Jurkat, Clone E6-1 (cell line): ENCODE measurements around the gene RUNX1.

ENCODE experiments used
- DNase-seq: peaks from one replicate; pipeline ENCODE4 v3.0.0-alpha.2; 2011; ENCODE audit warnings: low read depth, low spot score
- H3K4me3 ChIP-seq: 2 replicates; pipeline ENCODE4 v1.5.1; 2011; ENCODE audit warnings: mild to moderate bottlenecking, low read length, control low read depth, moderate library complexity

Gene RUNX1

DNA sequence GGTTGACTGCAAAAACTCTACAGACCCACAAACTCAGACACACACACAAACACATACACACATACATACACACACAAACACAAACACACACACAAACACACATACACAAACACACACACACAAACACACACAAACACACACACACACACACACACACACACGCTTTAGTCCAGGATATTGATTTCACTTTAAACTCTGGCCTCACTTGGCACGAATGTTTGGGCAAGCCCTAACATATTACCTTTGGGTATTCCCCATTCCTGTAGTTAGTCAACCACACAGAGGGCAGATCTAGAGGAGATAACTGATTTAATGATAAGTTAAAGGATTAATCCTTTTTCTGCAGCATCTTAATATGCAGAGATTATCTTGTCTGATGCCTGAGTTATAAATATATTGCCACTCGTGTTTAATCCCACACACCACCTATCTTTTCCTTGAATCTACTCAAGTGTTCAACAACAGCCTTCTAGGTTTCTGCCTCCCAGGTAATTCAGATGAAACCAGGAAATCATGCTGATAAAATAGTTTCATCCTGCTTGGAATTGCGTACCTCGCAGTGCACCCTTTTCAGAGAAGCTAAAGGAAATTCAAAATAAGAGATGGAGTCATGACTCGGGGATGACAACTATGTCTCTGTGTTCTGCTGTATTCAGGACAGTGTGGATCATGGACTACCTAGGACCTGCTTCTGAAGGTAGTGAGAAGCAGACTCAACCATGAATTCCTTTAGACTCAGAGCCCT is 14.5 kb upstream of the RUNX1 start:
- H3K4me3 ChIP-seq = no peak overlapping the region
- no peak for DNase-seq

DNA sequence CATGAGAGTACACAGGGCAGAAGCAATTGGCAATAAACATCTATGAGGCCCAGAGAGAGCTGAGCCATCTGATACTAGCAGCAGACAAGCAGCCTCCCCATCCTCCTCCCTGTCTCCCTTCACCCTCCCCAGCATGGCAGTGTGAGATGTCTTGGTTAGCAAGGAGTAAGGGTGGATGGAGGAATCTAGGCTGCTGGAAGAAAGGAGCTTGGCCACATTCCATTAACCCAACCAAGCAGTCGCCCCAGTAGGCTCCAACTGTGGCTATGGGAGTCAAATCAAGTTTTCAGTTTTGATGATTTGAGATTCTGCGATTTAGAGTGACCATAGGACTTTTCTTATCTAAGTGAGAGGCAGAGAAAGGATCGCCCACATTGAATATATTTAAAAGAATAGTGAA is 12.9 kb upstream of the RUNX1 start:
- DNase-seq = no peak
- H3K4me3 ChIP-seq = no peak overlapping the region

DNA sequence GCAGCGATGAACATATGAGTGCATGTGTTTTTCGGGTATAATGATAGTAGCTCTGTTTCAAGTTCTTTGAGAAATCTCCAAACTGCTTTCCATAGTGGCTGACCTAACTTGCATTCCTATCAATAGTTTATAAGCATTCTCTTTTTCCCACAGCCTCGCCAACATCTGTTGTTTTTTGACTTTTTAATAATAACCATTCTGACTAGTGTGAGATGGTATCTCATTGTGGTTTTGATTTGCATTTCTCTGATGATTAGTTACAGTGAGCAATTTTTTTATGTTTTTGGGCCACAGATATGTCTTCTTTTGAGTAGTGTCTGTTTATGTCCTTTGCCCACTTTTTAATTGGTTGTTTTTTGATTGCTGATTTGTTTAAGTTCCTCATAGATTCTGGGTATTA is 10.6 kb upstream of the RUNX1 start:
- no peak for DNase-seq
- no peak overlapping the region for H3K4me3 ChIP-seq

DNA sequence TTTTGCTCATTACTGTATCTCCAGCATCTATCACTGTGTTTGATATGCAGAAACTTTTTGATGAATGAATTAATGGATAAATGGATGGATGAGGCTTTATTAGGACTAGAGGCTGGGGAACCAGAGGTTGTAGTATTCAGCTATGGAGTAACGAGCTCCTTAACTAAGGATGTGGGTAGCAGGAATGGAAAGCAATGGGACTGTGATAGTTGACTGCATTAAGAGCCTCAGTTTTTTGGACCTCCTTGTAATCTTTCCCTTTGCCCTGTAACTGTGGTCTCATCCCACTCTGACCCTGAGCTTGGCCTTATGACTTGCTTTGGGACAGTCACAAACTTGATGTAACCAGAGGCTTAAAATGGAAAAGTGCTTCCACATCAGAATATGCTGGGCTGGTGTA is 9.0 kb upstream of the RUNX1 start:
- no peak for DNase-seq
- no peak overlapping the region for H3K4me3 ChIP-seq

DNA sequence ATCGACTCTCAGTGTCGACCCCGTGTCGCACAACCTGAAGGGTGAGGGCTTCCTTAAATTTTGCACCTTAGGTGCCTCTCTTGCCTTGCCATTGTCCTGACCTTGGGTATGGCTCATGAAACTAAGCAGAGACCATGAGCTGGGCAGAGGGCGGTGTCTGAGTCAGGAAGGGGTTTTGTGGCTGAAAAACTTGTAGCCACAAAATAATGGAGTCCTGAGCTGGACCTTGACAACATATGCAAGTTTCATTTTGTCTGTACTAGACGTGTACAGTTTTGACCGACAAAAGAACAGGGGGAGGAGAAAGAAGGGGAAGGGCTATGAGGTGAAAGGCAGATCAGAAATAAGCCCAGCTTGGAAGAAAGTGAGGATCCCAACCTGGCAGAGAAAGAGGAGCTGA is 8.3 kb upstream of the RUNX1 start:
- H3K4me3 ChIP-seq = no peak overlapping the region
- no peak for DNase-seq

DNA sequence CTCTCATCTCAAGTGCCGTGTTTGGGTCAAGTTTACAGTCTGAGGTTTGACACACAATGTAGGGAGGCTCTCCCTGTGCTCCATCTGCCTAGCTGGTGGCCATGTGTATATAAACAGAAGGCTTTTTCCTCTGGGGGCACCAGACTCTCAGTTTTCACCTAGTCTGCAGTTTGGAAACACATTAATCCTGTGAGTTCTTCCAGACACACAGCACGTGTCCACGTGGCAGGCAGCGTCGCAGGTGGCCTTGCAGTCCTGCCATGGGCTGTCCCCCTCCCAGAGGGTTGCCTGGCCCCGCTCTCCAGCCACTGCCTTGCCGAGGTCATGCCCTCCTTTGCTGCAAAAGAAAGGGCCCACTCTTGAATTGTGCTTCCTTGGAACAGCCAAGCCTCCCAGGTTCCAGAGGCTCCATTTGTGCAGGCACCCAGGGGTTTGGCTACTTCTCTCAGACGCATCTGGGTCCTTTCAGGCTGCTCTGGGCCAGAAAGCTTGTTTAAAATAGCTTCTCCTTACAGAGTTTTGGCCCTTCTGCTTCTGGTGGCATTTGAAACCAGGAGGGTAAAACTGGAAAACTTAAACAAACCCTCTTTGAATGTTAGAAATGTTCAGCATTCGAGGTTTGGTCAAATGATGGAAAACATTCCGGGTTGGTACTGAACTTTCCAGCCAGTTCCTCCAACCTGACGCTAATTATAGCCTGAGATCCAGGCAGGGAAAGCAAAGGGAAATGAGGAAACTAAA is 4.4 kb upstream of the RUNX1 start:
- DNase-seq = no peak

DNA sequence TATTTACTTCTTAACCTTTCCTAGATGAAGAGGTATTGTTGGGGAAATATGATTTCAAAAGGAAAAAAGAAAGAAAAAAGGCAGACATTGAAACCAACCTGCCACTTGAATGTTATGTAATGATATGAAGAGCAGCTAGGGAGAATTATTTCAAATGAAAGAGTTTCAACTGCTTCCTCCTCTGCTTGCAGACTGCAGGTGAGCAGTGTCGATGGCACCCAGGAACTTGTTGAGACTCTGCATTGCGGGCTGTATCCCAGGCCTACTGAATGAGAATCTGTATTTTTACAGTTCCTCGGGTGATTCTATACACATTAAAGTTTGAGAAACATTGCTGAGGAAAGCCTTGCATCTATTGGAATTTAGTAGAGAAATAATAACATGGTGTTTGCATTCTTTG is 3.7 kb upstream of the RUNX1 start:
- DNase-seq = no peak

More for the DNA sequence above, 4.4 kb upstream of the RUNX1 start:
- H3K4me3 ChIP-seq = no peak overlapping the region

DNA sequence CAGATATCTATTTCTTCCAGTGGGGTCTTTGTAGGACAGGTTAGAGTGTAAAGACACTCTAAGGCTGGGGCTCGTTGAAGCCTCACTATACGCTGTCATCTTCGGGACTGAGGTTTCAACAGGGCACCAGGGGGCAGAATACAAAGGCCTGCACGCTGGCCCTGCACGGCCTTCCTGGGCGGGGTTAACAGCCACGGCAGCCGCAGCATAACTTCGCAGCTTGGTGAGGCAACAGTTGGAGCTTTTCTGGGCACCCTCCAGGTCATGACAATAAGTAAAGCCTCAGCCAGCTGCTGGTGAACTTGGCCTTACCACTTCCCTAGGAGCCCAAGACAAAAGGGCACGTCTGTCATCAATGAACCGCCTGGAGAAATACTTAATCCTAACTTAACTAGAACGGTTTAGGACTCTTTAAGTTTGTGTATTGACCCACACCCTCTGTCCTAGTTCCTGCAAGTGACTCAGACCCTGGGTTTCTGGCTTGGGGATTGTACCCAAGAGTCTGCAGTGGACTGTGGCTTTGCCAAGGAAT is 2.3 kb upstream of the RUNX1 start:
- peak overlapping the region; percentile 9 for H3K4me3 ChIP-seq
- peak; percentile 94 for DNase-seq

More for the DNA sequence above, 3.7 kb upstream of the RUNX1 start:
- no peak overlapping the region for H3K4me3 ChIP-seq

DNA sequence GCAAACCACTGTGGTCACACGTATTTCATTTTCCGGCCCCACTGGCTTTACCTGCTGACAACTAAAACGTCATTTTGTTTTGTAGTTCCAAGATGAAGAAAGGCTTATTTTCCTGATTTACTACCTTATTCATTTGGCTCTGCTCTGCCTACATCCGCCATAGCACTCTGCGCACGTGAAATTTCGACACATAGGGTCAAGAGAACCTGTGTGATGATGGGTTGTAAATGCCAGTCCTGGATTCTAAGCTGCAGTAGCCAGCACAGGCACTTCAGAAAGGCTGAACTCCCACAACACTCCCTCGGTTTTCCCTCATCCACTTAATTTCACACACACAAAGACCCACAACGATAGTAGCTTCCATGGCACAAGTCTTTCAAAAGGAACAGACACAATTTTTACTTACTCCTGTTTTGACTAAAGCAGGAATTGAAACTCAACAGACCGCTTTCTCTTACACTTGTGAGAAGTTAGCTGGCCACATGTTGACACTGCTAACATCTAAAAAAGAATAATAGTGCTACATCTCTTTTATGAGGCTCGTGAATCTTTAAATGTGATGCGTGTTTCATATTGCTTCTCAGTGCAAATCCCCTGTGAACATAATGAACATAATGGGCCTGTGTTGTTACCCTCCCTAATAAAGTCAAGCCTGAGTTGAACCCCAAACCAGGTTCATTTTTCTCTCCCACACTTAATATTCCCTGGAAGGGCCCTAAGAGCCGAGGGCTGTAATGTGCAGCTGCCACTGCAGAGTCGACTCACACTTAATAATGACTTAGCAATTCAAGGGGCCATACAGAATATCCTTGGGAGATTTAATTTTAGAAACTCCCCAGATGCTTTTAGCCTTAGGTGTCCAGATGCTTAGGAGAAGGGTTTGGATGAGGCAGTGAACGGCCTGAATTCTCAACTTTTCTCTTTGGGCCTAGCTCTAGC is 1.5 kb upstream of the RUNX1 start:
- DNase-seq = no peak
- peak overlapping the region; percentile 5; the same call in 1 of the 2 replicates for H3K4me3 ChIP-seq

DNA sequence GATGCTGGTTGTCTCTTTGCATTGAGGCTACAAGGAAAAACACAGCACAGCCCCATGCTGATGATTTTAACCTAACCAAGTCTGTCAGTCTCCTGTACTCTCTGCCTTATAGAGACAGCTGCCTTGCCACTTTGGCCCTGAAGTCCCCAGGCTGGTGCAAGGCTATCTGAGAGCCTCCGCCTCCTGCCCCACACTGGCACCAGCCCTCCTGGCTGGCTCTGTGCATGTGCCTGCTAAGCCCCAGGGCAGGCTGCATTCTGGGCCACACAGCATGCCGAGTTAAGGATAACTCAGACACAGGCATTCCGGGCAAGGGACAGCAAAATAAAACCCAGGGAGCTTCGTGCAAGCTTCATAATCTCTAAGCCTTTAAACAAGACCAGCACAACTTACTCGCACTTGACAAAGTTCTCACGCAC is 910 bp downstream of the RUNX1 start:
- no peak for DNase-seq

DNA sequence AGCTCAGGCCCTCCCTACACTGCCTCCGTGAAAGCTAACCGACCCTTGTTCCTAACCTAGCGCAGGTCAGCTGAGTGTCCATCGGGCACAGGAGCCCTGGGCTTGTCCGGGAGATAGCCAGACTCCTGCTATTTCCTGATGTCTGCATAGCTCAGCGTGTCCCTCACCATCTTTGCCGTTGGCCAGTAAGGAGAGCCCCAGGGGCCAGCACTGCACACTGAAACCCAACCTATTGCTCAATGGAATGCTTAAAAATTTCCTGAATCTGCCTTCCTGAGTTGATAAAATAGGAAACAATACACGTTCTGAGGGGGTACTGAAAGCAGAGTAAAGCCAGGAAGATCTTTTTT is 2.2 kb downstream of the RUNX1 start:
- no peak for DNase-seq
- H3K4me3 ChIP-seq = peak overlapping the region; percentile 69

More for the DNA sequence above, 910 bp downstream of the RUNX1 start:
- peak overlapping the region; percentile 69 for H3K4me3 ChIP-seq

DNA sequence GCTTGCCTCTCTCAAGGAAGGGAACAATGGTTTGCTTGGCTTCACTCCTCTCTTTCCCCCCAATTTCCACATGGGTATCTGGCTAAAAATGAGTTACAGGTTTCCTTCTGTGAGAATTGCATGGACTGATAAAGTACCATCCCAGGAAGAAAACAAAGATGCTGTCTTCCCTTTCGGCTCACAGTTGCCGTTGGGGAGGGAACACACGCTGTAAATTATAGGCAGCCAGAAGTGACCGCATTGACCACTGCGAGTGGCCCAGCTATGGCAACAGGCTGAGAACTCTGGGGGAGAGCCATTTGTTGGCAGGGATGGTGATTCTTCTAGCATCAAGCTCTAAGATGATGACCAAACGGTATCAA is 2.9 kb downstream of the RUNX1 start:
- DNase-seq = no peak
- H3K4me3 ChIP-seq = peak overlapping the region; percentile 69

DNA sequence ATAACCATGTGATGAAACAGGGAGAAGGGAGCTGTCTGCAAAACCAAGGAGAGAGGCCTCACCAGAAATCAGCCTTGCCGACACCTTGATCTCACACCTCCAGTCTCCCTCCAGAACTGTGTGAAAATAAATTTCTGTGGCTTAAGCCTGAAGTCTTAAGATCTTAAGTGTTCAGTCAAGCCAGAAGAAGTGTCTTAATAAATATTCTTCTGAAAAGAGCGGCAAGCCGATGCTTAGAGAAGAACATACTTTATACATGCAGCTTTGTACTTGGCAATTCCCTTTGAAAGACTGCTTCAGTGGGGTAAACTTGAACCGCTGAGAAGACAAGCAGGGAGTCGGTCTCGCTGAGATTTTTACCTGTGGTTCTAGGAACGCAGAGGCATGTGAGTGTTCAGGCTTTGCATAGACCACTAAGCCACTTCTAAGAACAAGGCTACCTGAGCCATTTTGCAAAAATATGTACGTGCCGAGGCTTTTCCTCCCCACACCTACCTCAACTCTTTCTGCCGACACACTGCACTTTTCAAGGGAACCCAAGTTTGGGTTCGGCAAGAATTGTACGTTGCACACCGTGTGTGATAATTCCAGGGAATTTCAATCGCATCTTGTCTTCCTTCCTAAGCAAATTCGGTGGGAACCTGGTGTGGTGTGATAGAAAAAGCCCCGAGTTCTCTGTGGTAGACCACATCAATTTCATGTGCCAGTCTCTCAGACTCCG is 3.4 kb downstream of the RUNX1 start:
- DNase-seq = peak; percentile 93
- H3K4me3 ChIP-seq = peak overlapping the region; percentile 69

DNA sequence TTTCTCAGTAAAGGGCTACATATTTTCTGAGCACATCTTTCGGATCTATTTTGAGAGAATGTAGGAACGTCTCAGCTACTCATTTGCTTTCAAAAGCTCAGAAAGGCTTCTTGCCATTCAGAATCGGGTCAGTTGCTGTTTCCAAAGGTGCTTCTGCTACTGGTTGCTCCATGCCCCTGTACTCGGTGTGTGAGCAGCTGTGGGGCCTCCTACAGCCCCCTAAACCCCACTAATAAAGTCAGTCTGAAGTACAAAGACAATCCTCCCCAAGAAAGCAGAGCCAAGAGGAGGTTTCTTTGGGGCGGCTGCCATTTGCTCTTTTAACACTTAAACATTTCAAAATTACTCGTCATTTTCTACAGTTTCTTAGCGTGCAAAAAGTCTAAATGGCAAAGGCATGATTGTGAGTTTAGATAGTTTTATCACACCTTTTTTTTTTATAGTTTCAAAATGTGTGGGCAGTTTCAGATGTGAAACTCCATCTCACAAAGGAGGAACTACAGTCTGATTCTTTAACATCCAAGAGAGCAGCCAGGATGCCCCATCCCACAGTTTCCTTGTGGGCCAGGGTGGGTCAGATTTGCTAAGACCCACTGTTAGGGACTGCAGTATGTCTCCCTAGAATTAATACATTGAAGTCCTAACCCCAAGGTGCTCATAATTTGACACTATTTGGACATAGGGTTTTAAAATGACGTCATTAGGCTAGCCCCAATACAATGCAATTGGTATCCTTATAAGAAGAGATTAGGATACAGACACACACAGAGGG is 4.1 kb downstream of the RUNX1 start:
- DNase-seq = no peak

DNA sequence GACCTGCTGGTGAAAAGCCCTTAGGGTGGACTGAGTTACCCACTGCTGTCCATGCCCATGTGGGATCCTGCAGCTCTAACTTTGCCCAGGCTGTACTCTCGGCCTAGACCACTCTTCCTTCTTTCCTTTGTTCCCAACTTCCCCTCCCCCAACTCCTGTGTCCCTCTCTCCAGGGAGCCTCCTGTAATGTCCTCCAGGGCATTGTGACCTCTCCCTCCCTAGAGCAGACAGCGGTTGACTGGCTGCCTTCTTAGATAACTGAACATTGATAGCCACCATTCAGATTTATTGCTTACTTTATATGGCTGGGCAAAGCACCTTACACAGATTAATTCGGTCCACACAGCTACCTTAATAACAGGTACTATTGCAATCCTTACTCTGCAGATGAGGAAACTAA is 5.0 kb downstream of the RUNX1 start:
- H3K4me3 ChIP-seq = no peak overlapping the region; the same call in 1 of the 2 replicates
- DNase-seq = no peak

More for the DNA sequence above, 4.1 kb downstream of the RUNX1 start:
- H3K4me3 ChIP-seq = peak overlapping the region; percentile 9; the same call in 1 of the 2 replicates

DNA sequence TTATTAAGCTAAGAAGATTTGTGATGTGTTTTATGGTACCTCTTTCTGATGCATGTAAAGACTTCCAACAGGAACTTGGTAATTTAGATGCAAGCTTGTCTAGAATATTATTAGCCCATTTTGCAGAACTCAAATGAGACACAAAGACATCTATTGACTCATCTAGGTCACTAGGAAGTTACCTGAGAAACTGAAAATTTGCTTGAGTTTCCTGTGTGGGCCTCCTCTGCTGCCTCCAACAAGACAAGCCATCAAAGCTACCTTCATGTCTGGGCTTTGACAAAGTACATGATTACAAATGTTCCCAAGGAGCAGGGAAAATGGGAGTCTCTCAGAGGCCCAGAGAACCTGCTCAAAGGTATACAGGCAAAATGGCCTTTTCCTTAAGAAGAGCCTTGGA is 5.6 kb downstream of the RUNX1 start:
- H3K4me3 ChIP-seq = no peak overlapping the region
- no peak for DNase-seq

DNA sequence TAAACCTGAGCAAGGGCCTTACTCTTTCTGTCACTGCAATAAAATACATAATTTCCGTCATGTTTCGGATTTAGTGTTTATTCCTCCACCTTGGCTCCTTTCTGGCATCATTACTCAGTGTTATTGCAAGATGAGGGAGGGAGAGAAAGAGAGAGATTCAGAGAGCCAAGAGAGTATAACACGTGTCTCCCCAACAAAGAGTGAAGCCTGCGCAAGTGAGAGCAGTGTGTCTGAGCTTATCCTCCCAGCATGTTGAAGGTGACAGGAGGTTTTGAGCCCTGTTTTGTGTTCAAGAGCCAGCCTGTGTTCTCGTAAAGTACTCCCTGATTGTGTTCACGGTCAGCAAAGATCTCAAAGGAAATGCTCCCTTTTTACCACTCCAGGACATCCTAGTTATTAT is 6.3 kb downstream of the RUNX1 start:
- no peak overlapping the region for H3K4me3 ChIP-seq
- DNase-seq = no peak

DNA sequence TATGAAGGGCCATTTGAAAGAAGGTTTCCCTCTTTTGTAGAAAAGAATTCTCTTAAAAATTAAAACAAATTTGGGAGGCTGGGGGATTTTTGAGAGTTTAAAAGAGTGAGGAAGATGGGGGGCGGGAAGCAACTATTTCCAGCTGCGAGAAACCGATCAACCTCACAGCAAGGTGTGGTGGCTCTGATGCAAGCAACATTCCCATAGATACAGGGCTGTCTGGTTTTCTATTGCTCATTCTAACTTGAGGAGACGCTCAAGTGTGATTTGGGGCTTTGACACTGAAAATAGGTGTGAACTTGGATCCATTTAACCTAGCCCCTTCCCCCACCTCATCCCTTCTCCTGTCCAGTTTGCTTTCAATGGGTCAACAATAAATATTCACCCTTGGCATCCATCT is 7.2 kb downstream of the RUNX1 start:
- peak overlapping the region; percentile 4; the same call in 1 of the 2 replicates for H3K4me3 ChIP-seq

More for the DNA sequence above, 7.2 kb downstream of the RUNX1 start:
- DNase-seq = no peak
